ENCODE results near the gene IDH3B.

DNA sequence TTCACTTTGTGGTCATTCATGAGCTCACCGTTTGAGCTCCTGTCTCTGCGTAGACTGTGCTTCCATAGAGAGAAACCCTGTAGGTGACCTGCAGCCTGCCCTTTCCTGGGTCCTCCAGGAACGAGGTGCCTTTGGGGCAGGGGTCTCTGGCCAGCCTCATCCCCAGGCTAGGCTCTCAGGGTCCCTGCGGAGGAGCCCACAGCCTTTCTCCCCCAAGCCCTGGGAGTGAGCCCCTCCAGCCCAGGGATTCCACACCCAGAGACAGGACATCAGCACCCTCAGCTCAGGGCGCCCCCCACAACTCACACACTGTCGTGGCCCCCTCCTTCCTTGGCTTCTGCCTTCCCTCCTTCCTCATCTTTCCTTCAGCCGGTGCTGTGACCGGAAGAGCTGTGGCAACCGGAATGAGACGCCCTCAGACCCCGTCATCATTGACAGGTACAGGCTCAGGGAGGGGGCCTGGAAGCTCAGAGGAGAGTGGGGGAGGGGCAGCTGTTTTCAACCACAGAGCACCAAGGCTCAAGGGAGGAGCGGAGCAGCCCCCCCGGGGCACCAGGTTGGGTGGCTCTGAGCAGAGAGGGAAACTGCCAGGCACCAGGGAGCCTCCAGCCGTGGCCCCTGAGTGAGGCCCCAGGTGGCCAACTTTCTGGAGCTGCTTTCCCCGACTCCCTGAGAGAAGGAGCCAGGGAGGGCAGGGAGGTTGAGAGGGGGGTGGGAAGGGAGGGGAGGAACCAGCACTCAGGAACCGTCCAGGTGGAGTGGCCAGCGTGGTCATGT is 45.4 kb upstream of the IDH3B start:
- TF ChIP-seq, protein P1, sequence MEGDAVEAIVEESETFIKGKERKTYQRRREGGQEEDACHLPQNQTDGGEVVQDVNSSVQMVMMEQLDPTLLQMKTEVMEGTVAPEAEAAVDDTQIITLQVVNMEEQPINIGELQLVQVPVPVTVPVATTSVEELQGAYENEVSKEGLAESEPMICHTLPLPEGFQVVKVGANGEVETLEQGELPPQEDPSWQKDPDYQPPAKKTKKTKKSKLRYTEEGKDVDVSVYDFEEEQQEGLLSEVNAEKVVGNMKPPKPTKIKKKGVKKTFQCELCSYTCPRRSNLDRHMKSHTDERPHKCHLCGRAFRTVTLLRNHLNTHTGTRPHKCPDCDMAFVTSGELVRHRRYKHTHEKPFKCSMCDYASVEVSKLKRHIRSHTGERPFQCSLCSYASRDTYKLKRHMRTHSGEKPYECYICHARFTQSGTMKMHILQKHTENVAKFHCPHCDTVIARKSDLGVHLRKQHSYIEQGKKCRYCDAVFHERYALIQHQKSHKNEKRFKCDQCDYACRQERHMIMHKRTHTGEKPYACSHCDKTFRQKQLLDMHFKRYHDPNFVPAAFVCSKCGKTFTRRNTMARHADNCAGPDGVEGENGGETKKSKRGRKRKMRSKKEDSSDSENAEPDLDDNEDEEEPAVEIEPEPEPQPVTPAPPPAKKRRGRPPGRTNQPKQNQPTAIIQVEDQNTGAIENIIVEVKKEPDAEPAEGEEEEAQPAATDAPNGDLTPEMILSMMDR (conservative IDR thresholded peaks at IDR 0.05; ENCODE audit: low read depth, low read length), result no peak
- TF ChIP-seq EZH2 (IDR thresholded peaks at IDR 0.05; ENCODE audit: low read length, unreplicated experiment) (no peak), EZH2phosphoT487 (IDR thresholded peaks at IDR 0.05; ENCODE audit: borderline replicate concordance, low read length) (no peak)

Measured in PC-3 (cell line).